NCI-H2227 (cell line): ENCODE results near the gene NCOR1.
A peak's percentile ranks its signal among the peaks of the same experiment; 100 is the strongest.
"Not testable (repeated sequence)": the region's sequence is repeated elsewhere in the genome, so short reads cannot be mapped to it uniquely, and the experiment has no call there.

Experiments used
- DNase-seq: peaks from one replicate; lab custom pipeline; 2025; ENCODE audit not compliant: unreplicated experiment; lab: John Stamatoyannopoulos, UW

The NCOR1 gene

DNA sequence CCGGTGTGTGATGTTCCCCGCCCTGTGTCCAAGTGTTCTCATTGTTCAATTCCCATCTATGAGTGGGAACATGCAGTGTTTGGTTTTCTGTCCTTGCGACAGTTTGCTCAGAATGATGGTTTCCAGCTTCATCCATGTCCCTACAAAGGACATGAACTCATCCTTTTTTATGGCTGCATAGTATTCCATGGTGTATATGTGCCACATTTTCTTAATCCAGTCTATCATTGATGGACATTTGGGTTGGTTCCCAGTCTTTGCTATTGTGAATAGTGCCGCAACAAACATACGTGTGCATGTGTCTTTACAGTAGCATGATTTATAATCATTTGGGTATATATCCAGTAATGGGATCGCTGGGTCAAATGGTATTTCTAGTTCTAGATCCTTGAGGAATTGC, 63.0 kb downstream of the NCOR1 start:
- DNase-seq: not testable (repeated sequence)

DNA sequence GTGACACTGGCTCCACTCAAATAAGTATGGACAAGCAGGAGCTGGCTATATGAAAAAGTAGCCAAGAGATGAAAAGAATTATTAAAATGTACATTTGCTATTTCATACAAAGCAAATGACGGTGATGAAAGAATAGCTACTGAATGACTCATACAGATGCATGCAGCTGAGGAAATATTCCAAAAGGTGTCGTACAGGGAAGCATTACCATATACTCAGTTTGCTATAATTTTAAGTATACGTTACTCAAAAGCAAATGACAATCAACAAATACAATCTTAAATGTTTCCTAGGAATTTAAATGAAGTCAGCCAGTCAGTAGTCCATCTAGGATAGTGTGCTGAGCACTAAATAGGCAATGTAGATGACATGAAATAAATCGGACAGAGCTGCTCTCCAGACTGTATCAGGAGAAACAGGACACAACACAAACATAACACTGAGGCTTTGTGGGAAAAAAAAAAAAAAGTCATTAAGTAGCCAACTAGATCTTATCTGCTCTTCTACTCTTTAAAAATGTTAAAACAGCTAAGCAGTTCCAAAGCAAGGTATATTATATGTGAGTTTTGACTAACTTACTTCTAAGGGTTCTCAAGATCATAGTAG, 65.0 kb downstream of the NCOR1 start:
- DNase-seq: no peak

DNA sequence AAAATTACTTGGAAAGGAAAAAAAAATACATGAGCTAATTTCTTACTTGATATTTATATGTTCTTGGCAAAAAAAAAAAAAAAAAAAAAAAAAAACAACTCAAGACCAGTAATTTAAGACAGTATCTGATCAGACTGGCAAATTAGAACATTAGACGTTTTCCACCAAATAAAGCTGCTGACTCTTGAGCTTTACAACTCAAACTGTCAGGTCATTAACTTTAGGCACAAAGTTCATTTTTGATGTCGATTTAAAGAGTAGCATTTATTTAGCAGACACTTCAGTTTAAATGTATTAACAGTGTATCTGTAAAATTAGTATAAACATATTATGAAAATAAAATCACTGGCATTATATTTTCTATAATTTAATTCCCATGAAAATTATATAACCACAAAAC, 66.7 kb downstream of the NCOR1 start:
- no peak for DNase-seq

DNA sequence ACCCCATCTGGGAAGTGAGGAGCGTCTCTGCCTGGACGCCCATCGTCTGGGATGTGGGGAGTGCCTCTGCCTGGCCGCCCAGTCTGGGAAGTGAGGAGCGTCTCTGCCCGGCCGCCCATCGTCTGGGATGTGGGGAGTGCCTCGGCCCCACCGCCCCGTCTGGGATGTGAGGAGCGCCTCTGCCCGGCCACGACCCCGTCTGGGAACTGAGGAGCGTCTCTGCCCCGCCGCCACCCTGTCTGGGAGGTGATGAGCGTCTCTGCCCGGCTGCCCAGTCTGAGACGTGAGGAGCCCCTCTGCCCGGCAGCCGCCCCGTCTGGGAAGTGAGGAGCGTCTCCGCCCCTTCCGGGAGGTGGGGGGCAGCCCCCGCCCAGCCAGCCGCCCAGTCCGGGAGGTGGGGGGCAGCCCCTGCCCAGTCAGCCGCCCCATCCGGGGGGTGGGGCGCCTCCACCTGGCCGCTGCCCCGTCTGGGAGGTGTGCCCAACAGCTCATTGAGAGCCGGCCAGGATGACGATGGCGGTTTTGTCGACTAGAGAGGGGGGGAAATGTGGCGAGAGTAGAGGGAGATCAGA, 69.9 kb downstream of the NCOR1 start:
- DNase-seq: not testable (repeated sequence)

DNA sequence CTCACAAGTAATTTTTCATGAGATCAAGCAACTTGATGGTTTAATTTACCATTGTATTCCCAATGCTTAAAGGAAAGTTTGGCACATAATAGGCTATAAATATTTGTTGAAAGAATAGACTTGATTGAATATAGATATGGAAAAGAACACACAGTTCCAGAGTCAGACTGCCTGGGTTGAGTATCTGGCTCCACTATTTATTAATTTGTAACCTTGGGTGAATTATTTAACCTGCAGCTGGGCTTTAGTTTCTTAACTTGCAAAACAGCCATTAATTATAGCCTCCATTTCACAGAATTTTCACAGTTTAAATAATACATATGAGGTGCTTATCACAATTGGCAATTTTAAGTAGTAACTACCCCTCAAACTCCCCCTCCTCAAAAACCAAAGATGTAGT, 73.6 kb downstream of the NCOR1 start:
- DNase-seq: no peak

DNA sequence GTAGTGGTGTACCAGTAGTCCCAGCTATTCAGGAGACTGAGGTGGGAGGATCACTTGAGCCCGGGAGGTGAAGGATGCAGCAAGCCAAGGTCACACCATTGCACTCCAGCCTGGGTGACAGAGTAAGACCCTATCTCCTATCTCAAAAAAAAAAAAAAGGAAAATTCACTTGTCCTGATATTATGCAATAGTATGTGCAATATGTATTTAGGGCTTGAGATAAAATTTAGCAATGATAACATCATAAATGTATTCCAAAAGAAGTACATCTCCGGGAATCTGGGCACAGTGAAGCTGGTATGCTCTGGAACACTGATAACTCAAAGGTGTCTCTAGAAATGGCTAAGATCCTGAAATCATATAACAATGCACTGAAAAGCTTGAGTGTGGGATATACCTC, 74.5 kb downstream of the NCOR1 start:
- no peak for DNase-seq

DNA sequence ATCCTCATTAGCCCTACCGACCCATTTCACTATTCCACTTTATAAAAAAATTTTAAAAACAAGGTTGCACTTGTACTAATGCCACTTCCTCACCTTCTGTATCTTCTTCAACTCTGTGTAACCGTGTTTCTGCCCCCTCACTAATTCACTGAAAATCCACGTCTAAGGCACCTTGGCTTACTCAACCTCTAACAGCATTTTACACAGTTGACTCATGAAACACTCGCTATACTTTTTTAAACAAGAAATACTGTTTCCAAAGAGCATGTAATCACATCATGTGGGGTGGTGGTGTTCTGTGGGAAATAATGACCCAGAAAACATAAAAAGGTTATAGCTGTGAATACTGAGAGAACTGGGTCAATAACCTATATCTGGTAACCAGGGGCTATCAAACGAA, 79.9 kb downstream of the NCOR1 start:
- DNase-seq: no peak

DNA sequence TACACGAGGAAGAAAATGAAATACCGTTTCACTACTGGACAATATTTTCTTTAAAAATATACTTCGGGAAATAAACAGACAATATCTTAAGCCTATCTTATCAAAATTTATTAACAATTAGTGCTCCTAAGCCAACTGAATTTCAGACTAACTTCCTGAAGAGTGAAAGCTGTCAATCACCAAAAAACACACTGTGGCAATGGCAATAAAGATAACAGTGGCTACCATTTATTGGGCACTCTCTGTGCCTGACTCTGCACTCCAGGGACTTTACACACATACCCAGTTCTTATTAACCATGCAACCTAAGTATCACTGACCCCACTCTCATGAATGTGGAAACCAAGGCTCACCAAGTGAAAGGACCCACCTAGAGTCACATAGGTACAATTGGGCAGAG, 83.7 kb downstream of the NCOR1 start:
- no peak for DNase-seq

DNA sequence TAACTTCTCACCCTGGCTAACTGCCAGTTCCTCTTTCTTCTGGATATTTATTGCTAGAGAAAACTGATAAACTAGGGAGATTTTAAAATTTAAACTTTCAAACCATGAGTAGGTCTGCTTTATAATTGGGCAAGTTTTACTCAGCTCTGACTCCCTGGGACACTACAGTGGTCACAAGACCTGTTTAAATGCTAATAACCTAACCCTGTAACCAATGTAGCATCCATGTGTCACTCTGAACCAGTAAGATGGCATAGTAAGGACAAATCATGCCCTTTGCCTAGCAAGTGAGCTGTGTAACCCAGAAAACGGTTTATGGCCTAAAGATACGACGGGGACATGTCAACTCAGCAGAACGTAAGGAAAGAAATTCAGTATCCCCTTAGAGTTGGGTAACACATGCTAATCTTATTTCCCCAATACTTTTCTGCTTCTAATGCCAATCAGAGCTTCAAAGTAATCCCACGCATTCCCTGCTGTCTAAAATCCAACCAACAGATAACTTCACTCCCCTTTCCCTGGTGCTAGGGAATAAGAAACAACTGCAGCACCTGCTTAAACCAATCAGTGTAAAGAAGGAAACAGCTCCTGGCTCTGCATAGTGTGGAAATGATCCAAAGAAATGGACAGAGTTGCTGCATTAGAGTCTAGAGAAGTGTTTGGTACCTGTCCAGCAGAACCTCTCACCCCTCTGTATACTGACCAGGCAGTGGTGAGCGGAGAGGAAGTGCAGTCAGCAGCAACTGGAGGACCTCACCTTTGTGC, 85.7 kb downstream of the NCOR1 start:
- DNase-seq: no peak

DNA sequence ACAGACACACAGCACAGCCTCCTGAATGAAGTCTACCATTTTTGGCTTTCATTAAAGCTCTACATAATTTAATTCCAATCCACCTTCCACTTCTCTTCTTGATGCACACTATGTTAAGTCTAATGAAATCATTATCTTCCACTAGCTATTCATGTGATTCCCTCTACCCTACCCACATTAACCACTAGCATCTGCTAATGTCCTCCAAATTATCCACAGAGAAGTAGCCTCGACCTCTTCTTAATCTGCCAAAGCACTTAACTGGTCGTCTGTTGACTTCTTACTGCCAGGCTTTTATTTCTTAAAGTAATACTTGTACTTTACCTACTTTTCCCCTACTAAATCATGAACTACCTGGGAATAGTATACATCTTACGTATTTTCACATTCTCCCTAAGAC, 91.8 kb downstream of the NCOR1 start:
- no peak for DNase-seq

DNA sequence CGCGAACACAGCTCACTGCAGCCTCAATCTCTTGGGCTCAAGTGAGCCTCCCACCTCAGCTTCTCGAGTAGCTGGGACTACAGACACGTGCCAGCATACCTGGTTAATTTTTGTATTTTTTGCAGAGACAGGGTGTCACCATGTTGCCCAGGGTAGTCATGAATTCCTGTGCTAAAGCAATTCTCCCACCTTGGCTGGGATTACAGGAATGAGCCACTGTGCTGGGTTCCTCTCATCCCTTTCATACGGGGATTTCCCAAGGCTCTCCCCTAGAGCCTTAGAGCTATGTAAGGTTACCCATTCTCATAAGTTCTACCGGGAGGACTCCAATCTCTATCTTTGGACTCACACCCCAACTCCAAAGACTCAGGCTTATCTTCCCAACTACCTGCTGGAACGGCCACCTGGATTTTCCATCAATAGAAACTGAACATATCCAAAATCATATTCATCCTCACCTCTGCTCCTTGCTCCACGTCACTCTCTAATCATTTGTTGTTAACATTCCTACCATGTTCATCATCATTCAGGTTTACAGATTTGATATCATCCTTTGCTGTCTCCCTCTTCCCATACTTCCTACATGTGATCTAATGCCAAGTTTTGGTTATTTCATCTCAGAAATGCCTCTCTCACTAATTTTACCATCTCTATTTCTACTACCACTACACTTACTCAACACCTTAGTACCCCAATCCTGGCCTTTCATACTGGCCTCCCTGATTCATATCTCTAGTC, 92.5 kb downstream of the NCOR1 start:
- no peak for DNase-seq

DNA sequence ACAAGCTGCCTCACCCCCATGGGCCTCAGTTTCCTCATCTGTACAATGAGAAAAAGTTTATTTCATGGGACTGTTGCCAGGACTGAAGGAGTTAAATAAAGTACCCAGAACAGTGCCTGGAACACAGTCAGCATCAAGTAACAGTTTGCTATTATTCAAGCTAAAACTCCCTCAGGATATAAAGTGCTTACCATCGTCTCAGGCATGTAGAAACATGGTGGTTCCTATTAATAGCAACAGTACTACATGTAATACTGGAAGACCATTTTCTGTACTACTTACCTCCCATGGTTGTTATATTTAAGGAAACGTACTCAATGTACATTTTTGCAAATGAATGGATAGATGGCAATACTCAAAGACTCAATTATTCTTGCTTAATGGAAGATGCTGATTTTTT, 93.4 kb downstream of the NCOR1 start:
- DNase-seq: no peak

DNA sequence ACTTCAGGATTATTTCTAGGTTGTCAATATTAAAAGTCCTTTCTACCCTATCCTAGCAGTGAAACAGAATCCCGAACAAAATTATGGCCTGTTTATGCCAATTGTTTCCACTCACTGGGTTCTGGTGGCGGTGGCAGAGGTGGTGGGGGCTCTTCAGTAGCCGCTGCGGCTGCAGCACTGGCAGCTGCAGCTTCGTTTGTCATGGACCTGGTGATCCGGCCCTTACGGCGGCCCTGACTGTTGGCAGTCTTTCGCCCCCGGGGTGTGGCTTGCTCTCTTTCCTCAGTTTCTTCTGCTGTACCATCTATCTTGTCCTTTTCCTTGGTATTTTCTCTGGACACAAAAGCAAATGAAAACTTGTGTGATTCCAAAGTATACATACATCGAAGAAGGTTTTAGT, 94.4 kb downstream of the NCOR1 start:
- no peak for DNase-seq

DNA sequence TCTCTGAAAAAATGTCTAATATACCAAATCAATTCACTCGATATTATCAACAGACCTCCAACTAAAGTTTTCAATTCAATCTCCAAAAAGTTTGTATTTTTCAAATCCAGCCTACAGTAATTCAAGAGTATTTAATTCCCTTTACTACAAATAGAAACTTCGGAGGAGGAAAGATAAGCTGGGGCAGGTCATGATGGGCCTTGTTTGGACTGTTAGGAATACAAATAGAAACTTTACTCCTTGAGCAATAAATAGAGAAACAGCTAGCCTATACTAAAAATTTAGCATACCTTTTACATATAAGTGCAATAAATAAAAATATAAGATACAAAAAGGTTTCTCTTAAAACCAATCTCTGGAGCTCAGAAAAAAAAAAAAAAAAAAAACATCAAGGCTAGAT, 98.2 kb downstream of the NCOR1 start:
- DNase-seq: no peak

DNA sequence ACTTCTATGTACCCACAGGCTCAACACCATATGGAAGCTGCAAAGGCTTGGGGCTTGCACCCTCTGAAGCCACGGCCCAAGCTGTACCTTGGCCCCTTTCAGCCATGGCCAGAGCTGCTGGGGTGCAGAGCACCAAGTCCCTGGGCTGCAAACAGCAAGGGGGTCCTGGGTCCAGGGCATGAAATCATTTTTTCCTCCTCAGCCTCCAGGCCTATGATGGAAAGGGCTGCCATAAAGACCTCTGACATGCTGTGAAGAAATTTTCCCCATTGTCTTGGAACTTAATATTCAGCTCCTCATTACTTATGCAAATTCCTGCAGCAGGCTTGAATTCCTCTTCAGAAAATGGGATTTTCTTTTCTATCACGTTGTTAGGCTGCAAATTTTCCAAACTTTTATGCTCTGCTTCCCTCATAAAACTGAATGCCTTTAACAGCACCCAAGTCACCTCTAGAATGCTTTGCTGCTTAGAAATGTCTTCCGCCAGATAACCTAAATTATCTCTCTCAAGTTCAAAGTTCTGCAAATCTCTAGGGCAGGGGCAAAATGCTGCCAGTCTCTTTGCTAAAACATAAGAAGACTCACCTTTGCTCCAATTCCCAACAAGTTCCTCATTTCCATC, 100.1 kb downstream of the NCOR1 start:
- DNase-seq: not testable (repeated sequence)

DNA sequence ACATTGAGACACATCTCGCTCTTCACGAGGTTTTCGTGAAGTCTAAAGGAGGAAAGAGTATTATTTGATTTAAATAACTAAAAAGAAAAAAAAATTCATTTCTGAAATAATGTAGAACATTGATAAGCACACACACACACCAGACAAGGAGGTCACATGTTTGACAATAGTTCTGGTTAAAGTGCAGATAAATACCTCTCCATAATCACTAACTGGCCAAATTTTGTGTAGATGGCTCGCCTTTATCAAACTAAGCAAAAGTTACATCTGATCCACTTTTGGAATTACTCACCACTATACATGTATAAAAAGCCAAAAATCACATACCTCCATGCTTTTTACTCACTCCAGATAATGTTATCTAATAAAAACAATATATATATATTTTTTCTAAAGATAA, 106.5 kb downstream of the NCOR1 start:
- DNase-seq: no peak

DNA sequence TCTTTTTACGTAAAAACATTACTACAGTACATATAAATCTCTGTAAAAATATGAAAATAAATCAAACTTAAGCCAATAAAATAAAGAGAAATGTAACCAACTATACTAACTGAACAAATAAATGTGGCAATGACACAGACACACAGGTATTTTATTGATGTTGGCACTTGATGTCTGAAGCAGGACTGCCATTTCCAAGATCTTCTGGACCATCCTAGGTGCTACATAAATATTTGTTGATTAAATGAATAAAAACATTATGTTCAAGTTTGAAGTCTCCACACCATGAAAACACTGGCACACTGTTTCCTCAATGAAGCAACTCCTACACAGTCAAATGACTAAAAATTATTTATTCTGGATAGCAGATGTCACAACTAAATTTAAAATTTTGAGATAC, 106.9 kb downstream of the NCOR1 start:
- no peak for DNase-seq

DNA sequence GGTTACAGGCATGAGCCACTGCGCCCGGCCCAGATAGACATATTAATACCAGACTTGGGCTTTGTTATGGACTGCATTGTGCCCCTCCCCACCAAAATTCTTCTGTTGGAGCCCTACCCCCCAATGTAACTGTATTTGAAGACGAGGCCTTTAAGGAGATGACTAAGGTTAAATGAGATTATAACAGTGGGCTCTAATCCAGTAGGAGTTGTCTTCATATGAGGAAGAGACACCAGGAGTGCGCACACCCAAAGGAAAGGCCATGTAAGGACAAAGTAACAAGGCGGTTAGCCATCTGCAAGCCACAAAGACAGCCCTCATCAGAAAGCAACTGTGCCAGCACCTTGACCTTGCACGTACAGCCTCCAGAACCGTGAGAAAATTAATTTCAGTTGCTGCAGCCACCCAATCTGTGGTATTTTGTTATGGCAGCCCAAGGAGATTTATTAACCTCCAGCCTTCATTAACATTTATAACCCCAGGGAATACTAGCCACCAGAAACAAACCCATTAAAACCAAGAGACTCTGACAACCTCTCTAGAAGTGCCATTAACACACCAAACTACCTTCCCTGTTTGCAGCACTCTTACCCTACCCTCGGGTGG, 108.1 kb downstream of the NCOR1 start:
- DNase-seq: peak; percentile 1

DNA sequence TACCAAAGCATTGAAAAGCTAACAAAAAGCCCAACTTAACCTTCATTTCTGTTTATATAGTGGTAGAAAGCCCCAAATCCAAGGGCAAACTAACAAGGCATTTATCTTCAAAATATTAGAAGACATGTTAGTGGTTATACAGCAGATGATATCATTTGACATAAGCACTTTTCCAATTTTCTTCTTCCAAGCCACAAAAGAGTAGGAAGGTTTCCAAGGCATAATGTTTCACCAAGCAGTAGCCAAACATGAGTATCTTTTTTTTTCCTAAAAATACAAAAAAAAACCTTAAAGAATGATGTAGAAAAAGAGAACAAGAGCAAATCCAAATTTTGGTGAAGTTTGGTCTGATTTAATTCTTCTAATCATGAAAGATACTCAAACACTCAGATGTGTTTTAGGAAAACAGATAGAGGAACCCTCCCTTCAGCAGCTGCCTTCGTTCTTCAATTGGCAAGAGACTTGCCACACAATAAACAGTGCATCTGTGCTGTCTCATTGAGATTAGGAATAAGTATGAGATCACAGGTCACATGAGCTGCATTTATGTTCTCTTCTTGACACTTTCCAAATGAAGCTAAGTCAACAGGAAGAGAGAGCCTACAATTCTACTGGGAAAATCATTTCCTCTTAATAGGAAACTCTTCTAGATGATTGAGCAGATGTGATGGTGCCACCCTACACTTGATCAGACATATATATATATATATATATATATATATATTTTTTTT, 109.0 kb downstream of the NCOR1 start:
- no peak for DNase-seq

DNA sequence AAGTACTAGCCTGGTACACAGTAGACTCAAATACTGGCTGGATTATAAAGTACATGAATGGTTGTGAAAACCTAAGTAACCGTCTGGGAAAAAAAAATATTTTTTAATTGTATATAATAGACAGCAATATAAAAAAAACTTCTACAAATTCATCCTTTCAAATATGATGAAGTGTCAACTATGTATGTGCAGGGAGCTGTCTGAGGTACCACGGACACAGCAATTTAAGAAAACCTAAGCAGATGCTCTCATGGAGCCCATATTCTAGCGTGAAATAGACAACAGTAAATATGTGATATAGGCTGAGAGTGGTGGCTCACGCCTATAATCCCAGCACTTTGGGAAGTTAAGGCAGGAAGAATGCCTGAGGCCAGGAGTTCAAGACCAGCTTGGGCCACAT, 111.1 kb downstream of the NCOR1 start:
- no peak for DNase-seq
